ENCODE measurements around the gene ACTR10.

- no peak for TF ChIP-seq CTCF (IDR thresholded peaks at IDR 0.05)
- no peak for TF ChIP-seq POLR2A (IDR thresholded peaks at IDR 0.05)
Observed at GRCh38 chr14:58275527-58276190, 75.7 kb downstream of the ACTR10 start.

Data from vagina (tissue), 2 donors.